K562 (cell line): ENCODE measurements around the gene E2F2. TPM values are rescaled to one million over a fixed set of nuclear protein-coding genes. Genes with fewer than 3 reads are reported as not detected.

Experiments
- ATF7 ChIP-seq: fragments of 450-650 bp; IDR thresholded peaks from 2 replicates; pipeline ENCODE4 v1.7.1; 2014; ENCODE audit warnings: mild to moderate bottlenecking, moderate library complexity
- CREM ChIP-seq: IDR thresholded peaks from 2 replicates; pipeline ENCODE4 v1.6.1; 2014; ENCODE audit warnings: antibody characterized with exemption, low read depth
- DPF2 ChIP-seq: fragments of 450-650 bp; IDR thresholded peaks from 2 replicates; pipeline ENCODE4 v1.6.1; 2016
- FOXP4 ChIP-seq: sonication (generic); formaldehyde crosslinking; IDR thresholded peaks from 2 replicates; pipeline ENCODE4 v1.8.0; 2022; ENCODE audit warnings: mild to moderate bottlenecking, missing genetic modification reagents, borderline replicate concordance
- GABPA ChIP-seq: fragments of 200-800 bp; sonication (Bioruptor generic); conservative IDR thresholded peaks from 2 replicates; pipeline ENCODE4 v1.6.1; 2016; ENCODE audit warnings: low read depth, missing genetic modification characterization, missing compliant biosample characterization
- GATAD2A ChIP-seq: fragments of 450-650 bp; IDR thresholded peaks from 2 replicates; pipeline ENCODE4 v1.6.1; 2017
- HDAC6 ChIP-seq: IDR thresholded peaks from 2 replicates; pipeline ENCODE4 v1.6.1; 2012; ENCODE audit warnings: low read depth, mild to moderate bottlenecking, control low read depth, inconsistent platforms, low read length, moderate library complexity
- NONO ChIP-seq, 2 experiments: fragments of 200-400 bp in 1 of 2; fragments of 450-650 bp in 1 of 2; formaldehyde crosslinking in 1 of 2; IDR thresholded peaks; 2 replicates each; pipeline ENCODE4 v1.6.1; 2017; ENCODE audit warnings: low read depth in 2 of 2, mild to moderate bottlenecking in 2 of 2, moderate library complexity in 2 of 2, low read length in 1 of 2
- PBX2 ChIP-seq, 2 experiments: IDR thresholded peaks in 1 of 2; conservative IDR thresholded peaks in 1 of 2; 2 replicates each; pipeline ENCODE4 v1.6.1; 2016; ENCODE audit warnings: low read depth in 2 of 2, mild to moderate bottlenecking in 1 of 2, missing compliant biosample characterization in 1 of 2, missing genetic modification characterization in 1 of 2, moderate library complexity in 1 of 2
- POLR2G ChIP-seq: fragments of 200-400 bp; formaldehyde crosslinking; IDR thresholded peaks from 2 replicates; pipeline ENCODE4 v1.6.1; 2017; ENCODE audit warnings: low read depth, mild to moderate bottlenecking, antibody characterized with exemption, low read length, moderate library complexity
- POLR2H ChIP-seq: IDR thresholded peaks from 2 replicates; pipeline ENCODE4 v1.6.1; 2016; ENCODE audit warnings: missing genetic modification characterization, low read depth, mild to moderate bottlenecking, control low read depth, missing compliant biosample characterization, moderate library complexity
- RAD51 ChIP-seq: fragments of 450-650 bp; IDR thresholded peaks from 2 replicates; pipeline ENCODE4 v1.7.1; 2016; ENCODE audit warnings: low read depth, mild to moderate bottlenecking, borderline replicate concordance
- RNF2 ChIP-seq: sonication (generic); IDR thresholded peaks from 2 replicates; pipeline ENCODE4 v1.6.1; 2016
- TAF1 ChIP-seq: IDR thresholded peaks from 2 replicates; pipeline ENCODE4 v1.6.1; 2011; ENCODE audit warnings: mild to moderate bottlenecking, low read length, moderate library complexity; ENCODE audit not compliant: insufficient read depth, control insufficient read depth, severe bottlenecking; ENCODE audit errors: extremely low read depth
- TEAD4 ChIP-seq, 2 experiments: sonication (generic) in 1 of 2; formaldehyde crosslinking in 1 of 2; IDR thresholded peaks; 2 replicates each; pipeline versions ENCODE4 v1.6.1 to v1.8.0; 2012 to 2022; ENCODE audit warnings: borderline replicate concordance in 1 of 2, inconsistent platforms in 1 of 2, low read length in 1 of 2, mild to moderate bottlenecking in 1 of 2, missing genetic modification reagents in 1 of 2
- ZBED1 ChIP-seq: IDR thresholded peaks from 2 replicates; pipeline ENCODE4 v1.6.1; 2014
- ZC3H4 ChIP-seq: sonication (generic); formaldehyde crosslinking; IDR thresholded peaks from 2 replicates; pipeline ENCODE4 v1.9.0; 2021; ENCODE audit warnings: missing genetic modification reagents, borderline replicate concordance
- polyA plus RNA-seq, 8 experiments: library from polyadenylated mRNA; depleted of rRNA in 4 of 8; stranded (reverse) in 5 of 8; unstranded in 3 of 8; fragments of >200 nt; fragmentation: Nextera tagmentation in 2 of 8; fragmentation: Illumina TruSeq in 1 of 8; extraction: Ambion mirVana in 2 of 8; extraction: Trizol in 1 of 8; gene quantifications; 2 replicates each; pipeline versions ENCODE4 v1.2.1 to v1.2.3, GENCODE V29; 2011 to 2014; ENCODE audit warnings: inconsistent platforms in 1 of 8, missing spikeins in 1 of 8
- total RNA-seq, 7 experiments: library from RNA; depleted of rRNA in 6 of 7; stranded (reverse); fragments of >200 nt in 6 of 7; fragmentation: Illumina TruSeq in 2 of 7; extraction: Trizol in 2 of 7; gene quantifications; 2 replicates each; pipeline versions ENCODE4 v1.2.1 to v1.2.3, GENCODE V29; 2011 to 2021; ENCODE audit warnings: low replicate concordance in 1 of 7
- TF ChIP-seq, protein P1 (sequence below), 3 experiments: fragments of 200-800 bp in 1 of 3; sonication (Bioruptor generic) in 1 of 3; sonication (generic) in 1 of 3; formaldehyde crosslinking in 1 of 3; IDR thresholded peaks; 2 replicates each; pipeline versions ENCODE4 v1.6.1 to v1.8.0; 2016 to 2022; ENCODE audit warnings: mild to moderate bottlenecking in 2 of 3, missing compliant biosample characterization in 2 of 3, missing genetic modification characterization in 2 of 3, missing genetic modification reagents in 1 of 3

The E2F2 gene
- total and polyA plus RNA-seq, 9 of the 15 experiments (the other 6 are each of a cell fraction or from before 2014, with no cell fraction given), result 3.1 to 25.3 (median 11.4) TPM

- TF ChIP-seq PBX2 (CRISPR knock-in tag; IDR thresholded peaks at IDR 0.05; ENCODE audit: low read depth), result no peak
- no peak for TF ChIP-seq PBX2 (tag; conservative IDR thresholded peaks at IDR 0.05; ENCODE audit: low read depth)
- peak; percentile 48 for TF ChIP-seq TAF1
- TF ChIP-seq DPF2, result peak; percentile 76; the same call in 1 of the 2 replicates
- 0 out of 2 replicates have a peak, but pooled peaks have one; percentile 24 for TF ChIP-seq RAD51
- TF ChIP-seq RNF2, result peak; percentile 91
- peak; percentile 46 for TF ChIP-seq GABPA
- TF ChIP-seq TEAD4 (IDR thresholded peaks at IDR 0.05; ENCODE audit: low read length), result no peak; the same call in 1 of the 2 replicates
- TF ChIP-seq TEAD4 (CRISPR knock-in tag; IDR thresholded peaks at IDR 0.05; ENCODE audit: borderline replicate concordance), result 0 out of 2 replicates have a peak, but pooled peaks have one; percentile 33
- no peak for TF ChIP-seq FOXP4 (CRISPR knock-in tag)
- 0 out of 2 replicates have a peak, but pooled peaks have one; percentile 23 for TF ChIP-seq ZC3H4 (CRISPR knock-in tag)
- TF ChIP-seq, protein P1, sequence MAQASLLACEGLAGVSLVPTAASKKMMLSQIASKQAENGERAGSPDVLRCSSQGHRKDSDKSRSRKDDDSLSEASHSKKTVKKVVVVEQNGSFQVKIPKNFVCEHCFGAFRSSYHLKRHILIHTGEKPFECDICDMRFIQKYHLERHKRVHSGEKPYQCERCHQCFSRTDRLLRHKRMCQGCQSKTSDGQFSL (CRISPR knock-in tag; IDR thresholded peaks at IDR 0.05), result no peak
- TF ChIP-seq, protein P1 (tag; IDR thresholded peaks at IDR 0.05), result 0 out of 4 replicates have a peak, but pooled peaks of 1 of the 2 experiments have one; percentile 19
- no peak for TF ChIP-seq HDAC6
- no peak for TF ChIP-seq ZBED1
- TF ChIP-seq POLR2G, result peak; percentile 88
- peak; percentile 64 for TF ChIP-seq POLR2H (tag)
- peak; percentile 83; the same call in 1 of the 2 replicates for TF ChIP-seq GATAD2A
- TF ChIP-seq NONO (IDR thresholded peaks at IDR 0.05; ENCODE audit: low read depth in 2 of 2, low read length in 1 of 2), result peak in 1 of 2 experiments; percentile 72; a peak in 2 of 4 replicates
- peak; percentile 94 for TF ChIP-seq ATF7
- TF ChIP-seq CREM, result peak; percentile 72; the same call in 1 of the 2 replicates
These were observed 27.3 kb upstream of the E2F2 start (continued) for GRCh38 chr1:23558140-23558871.
